ENCODE measurements around the gene LZTR1. TPM values are rescaled to one million over a fixed set of nuclear protein-coding genes. Genes with fewer than 3 reads are reported as not detected.

The LZTR1 gene
- total and polyA plus RNA-seq, 4 donors, result 7.9 to 32.5 (median 13.2) TPM

DNA sequence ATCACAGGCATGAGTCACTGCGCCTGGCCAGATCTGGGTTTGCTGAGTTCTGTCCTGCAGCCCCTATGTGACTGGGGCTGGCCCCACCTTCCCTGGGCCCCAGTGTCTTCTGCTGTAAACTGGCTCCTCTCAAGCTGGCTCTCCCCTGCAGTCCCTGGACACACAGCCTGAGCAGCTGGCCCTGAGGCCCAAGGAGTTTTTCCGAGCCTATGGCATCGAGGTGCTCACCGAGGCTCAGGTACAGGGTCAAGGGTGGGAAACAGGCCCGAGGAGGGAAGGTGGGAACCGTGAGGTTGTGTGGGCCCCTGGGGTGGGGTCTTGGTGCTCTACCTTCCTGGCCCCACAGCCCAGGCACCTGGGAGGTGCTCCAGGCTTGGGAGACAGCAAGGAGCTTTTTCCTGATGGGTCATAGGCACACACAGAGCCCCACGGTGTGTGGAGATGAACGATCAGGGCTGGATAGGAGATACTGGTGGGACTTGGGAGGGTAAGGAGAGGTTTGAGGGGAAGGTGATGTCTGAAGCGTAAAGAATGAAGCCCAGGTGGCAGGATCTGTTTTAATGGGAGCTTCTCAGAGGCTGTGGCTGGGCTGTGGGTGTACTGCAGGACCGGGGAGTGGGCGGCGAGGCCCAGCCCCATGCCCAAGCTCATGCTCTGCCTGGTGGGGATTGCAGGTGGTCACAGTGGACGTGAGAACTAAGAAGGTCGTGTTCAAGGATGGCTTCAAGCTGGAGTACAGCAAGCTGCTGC, 6.4 kb upstream of the LZTR1 start (continued):
- no peak for TF ChIP-seq GABPA (IDR thresholded peaks at IDR 0.05 in 1 of 2, conservative IDR thresholded peaks at IDR 0.05 in 1 of 2)
- no peak for TF ChIP-seq FOXA1 (IDR thresholded peaks at IDR 0.05)
- TF ChIP-seq JUND (IDR thresholded peaks at IDR 0.05), result no peak
- TF ChIP-seq YY1 (IDR thresholded peaks at IDR 0.05), result no peak
- TF ChIP-seq EGR1 (IDR thresholded peaks at IDR 0.05; ENCODE audit: low read depth in 2 of 2), result no peak

DNA sequence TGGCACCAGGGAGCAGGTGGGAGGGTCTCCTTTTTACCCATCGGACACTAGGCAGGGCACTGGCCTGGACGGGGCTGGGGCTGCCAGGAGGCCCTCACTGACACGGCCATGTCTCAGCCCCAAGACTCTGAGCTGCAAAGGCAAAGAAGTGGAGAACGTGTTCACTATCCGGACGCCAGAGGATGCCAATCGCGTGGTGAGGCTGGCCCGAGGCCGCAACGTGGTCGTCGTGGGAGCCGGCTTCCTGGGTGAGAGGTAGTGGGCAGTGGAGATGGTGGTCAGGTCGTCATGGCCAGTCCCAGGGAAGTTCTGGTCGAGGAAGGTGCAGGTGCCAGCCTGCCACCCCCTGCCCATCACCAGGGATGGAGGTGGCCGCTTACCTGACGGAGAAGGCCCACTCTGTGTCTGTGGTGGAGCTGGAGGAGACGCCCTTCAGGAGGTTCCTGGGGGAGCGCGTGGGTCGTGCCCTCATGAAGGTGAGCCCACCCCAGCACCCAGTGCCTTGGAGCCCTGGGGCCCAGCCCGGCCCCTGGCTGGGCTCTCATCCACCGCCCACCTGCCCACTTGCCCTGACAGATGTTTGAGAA, 5.7 kb upstream of the LZTR1 start:
- DNase-seq (ENCODE audit: low spot score), result no peak
- WGBS, result 87% methylated on average over 24 of the region's 24 CpGs

DNA sequence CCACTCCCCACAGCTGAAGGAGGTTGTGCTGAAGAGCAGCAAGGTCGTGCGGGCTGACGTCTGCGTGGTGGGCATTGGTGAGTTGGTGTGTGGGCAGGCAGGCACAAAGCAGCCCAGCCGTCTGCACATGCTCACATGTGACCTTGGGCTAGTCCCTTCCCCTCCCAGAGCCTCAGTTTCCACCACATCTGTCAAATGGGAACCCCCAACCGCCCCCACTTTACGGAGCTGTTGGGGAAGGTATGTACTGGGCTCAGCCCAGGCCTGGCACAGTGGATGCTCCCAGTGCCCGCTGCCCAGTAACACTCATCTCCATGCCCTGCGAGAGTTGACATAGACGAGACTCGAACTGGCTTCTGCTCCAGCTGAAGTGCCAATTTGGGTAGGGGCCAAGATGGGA, 5.1 kb upstream of the LZTR1 start:
- 84% methylated on average over 11 of the region's 11 CpGs for WGBS

More for the DNA sequence above, 5.7 kb upstream of the LZTR1 start:
- Histone ChIP-seq H3K9ac (ENCODE audit: low read depth in 1 of 2, low read length in 2 of 2) (no peak overlapping the region), H3K36me3 (ENCODE audit: control insufficient read depth in 4 of 4, insufficient read depth in 3 of 4, low read depth in 1 of 4, low read length in 3 of 4) (no peaks in the 10 kb centered on the region), H3K4me3 (ENCODE audit: low read depth in 1 of 3, low read length in 3 of 3) (no peak overlapping the region), H3K27ac (ENCODE audit: low read depth in 1 of 2, low read length in 2 of 2) (no peak overlapping the region), H3K9me3 (ENCODE audit: control insufficient read depth in 4 of 4, low read length in 3 of 4) (no peaks in the 10 kb centered on the region), H3K27me3 (ENCODE audit: control insufficient read depth in 4 of 4, insufficient read depth in 4 of 4, low read length in 3 of 4) (no peaks in the 10 kb centered on the region), H3K4me1 (ENCODE audit: control insufficient read depth in 4 of 4, insufficient read depth in 4 of 4, low read length in 3 of 4) (peaks cover 7 to 21% (median 15%) of the 10 kb centered on the region in 4 donors)
- TF ChIP-seq HNF4G (IDR thresholded peaks at IDR 0.05) (no peak), FOXA2 (IDR thresholded peaks at IDR 0.05) (no peak), RAD21 (IDR thresholded peaks at IDR 0.05) (no peak), YY1 (IDR thresholded peaks at IDR 0.05) (no peak), FOXA1 (IDR thresholded peaks at IDR 0.05) (no peak), EGR1 (IDR thresholded peaks at IDR 0.05; ENCODE audit: low read depth in 2 of 2) (no peak), TAF1 (conservative IDR thresholded peaks at IDR 0.05) (no peak), GABPA (IDR thresholded peaks at IDR 0.05 in 1 of 2, conservative IDR thresholded peaks at IDR 0.05 in 1 of 2) (no peak)
- TF ChIP-seq, protein P1, sequence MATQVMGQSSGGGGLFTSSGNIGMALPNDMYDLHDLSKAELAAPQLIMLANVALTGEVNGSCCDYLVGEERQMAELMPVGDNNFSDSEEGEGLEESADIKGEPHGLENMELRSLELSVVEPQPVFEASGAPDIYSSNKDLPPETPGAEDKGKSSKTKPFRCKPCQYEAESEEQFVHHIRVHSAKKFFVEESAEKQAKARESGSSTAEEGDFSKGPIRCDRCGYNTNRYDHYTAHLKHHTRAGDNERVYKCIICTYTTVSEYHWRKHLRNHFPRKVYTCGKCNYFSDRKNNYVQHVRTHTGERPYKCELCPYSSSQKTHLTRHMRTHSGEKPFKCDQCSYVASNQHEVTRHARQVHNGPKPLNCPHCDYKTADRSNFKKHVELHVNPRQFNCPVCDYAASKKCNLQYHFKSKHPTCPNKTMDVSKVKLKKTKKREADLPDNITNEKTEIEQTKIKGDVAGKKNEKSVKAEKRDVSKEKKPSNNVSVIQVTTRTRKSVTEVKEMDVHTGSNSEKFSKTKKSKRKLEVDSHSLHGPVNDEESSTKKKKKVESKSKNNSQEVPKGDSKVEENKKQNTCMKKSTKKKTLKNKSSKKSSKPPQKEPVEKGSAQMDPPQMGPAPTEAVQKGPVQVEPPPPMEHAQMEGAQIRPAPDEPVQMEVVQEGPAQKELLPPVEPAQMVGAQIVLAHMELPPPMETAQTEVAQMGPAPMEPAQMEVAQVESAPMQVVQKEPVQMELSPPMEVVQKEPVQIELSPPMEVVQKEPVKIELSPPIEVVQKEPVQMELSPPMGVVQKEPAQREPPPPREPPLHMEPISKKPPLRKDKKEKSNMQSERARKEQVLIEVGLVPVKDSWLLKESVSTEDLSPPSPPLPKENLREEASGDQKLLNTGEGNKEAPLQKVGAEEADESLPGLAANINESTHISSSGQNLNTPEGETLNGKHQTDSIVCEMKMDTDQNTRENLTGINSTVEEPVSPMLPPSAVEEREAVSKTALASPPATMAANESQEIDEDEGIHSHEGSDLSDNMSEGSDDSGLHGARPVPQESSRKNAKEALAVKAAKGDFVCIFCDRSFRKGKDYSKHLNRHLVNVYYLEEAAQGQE (IDR thresholded peaks at IDR 0.05), result no peak

More for the DNA sequence above, 5.1 kb upstream of the LZTR1 start:
- no peaks in the 10 kb centered on the region for H3K9me3 ChIP-seq (ENCODE audit: control insufficient read depth in 4 of 4, low read length in 3 of 4)
- H3K36me3 ChIP-seq (ENCODE audit: control insufficient read depth in 4 of 4, insufficient read depth in 3 of 4, low read depth in 1 of 4, low read length in 3 of 4), result no peaks in the 10 kb centered on the region
- TF ChIP-seq RXRA (IDR thresholded peaks at IDR 0.05), result no peak
- TF ChIP-seq, protein P1 (IDR thresholded peaks at IDR 0.05), result no peak
- no peak for TF ChIP-seq FOXA2 (IDR thresholded peaks at IDR 0.05)
- no peak for TF ChIP-seq JUND (IDR thresholded peaks at IDR 0.05)
- no peak for TF ChIP-seq SP1 (IDR thresholded peaks at IDR 0.05)
- TF ChIP-seq RAD21 (IDR thresholded peaks at IDR 0.05), result no peak
- TF ChIP-seq, protein P2, sequence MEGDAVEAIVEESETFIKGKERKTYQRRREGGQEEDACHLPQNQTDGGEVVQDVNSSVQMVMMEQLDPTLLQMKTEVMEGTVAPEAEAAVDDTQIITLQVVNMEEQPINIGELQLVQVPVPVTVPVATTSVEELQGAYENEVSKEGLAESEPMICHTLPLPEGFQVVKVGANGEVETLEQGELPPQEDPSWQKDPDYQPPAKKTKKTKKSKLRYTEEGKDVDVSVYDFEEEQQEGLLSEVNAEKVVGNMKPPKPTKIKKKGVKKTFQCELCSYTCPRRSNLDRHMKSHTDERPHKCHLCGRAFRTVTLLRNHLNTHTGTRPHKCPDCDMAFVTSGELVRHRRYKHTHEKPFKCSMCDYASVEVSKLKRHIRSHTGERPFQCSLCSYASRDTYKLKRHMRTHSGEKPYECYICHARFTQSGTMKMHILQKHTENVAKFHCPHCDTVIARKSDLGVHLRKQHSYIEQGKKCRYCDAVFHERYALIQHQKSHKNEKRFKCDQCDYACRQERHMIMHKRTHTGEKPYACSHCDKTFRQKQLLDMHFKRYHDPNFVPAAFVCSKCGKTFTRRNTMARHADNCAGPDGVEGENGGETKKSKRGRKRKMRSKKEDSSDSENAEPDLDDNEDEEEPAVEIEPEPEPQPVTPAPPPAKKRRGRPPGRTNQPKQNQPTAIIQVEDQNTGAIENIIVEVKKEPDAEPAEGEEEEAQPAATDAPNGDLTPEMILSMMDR (IDR thresholded peaks at IDR 0.05; ENCODE audit: low read depth, low read length, missing input control), result no peak
- TF ChIP-seq HNF4G (IDR thresholded peaks at IDR 0.05), result no peak
- TF ChIP-seq GABPA (IDR thresholded peaks at IDR 0.05 in 1 of 2, conservative IDR thresholded peaks at IDR 0.05 in 1 of 2), result no peak
- TF ChIP-seq NR2F2 (IDR thresholded peaks at IDR 0.05), result no peak
- peaks cover 7 to 24% (median 16%) of the 10 kb centered on the region in 4 donors for H3K4me1 ChIP-seq (ENCODE audit: control insufficient read depth in 4 of 4, insufficient read depth in 4 of 4, low read length in 3 of 4)
- no peak overlapping the region for H3K9ac ChIP-seq (ENCODE audit: low read depth in 1 of 2, low read length in 2 of 2)
- no peak overlapping the region for H3K4me3 ChIP-seq (ENCODE audit: low read depth in 1 of 3, low read length in 3 of 3)
- H3K27ac ChIP-seq (ENCODE audit: low read depth in 1 of 2, low read length in 2 of 2), result no peak overlapping the region
- DNase-seq (ENCODE audit: low spot score), result no peak
- H3K27me3 ChIP-seq (ENCODE audit: control insufficient read depth in 4 of 4, insufficient read depth in 4 of 4, low read length in 3 of 4), result no peaks in the 10 kb centered on the region

All from liver (tissue), 9 donors.